Measurements from ENCODE around the gene EHD2.
A peak's percentile ranks its signal among the peaks of the same experiment; 100 is the strongest.
"Not testable (repeated sequence)": the region's sequence is repeated elsewhere in the genome, so short reads cannot be mapped to it uniquely, and the experiment has no call there.

The EHD2 gene

DNA sequence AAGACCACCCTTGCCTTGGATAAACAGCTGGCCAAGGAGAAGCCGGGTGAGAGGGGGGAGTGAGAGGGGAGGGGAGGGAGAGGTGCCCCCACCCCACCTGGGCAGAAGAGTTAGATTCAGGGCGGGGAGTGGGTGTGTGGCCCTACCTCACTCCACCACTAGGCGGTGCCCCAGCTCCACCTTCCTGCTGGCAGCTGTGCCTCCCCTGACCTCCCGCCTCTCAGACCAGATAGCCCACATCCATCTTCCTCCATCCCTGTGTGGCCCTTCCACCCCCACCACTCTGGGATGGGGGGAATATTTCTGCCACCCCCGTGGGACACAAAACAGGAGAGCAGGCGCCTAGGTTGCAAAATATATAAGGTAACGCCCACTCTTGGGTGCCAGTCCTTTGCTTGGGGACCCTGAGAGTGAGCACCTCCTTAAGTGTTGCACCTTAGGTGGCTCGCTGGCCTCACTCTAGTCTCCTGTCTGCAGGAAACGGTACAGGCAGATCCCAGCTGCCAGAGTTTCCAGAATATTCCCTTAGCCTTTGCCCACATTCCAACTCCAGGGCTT is 13.8 kb upstream of the EHD2 start:
- Mint-ChIP-seq H3K4me1 (no peaks in the 10 kb centered on the region), H3K4me3 (no peak overlapping the region), H3K27me3 (no peaks in the 10 kb centered on the region), H3K9me3 (no peaks in the 10 kb centered on the region), H3K36me3 (peaks cover 3% of the 10 kb centered on the region), H3K27ac (no peak overlapping the region)

DNA sequence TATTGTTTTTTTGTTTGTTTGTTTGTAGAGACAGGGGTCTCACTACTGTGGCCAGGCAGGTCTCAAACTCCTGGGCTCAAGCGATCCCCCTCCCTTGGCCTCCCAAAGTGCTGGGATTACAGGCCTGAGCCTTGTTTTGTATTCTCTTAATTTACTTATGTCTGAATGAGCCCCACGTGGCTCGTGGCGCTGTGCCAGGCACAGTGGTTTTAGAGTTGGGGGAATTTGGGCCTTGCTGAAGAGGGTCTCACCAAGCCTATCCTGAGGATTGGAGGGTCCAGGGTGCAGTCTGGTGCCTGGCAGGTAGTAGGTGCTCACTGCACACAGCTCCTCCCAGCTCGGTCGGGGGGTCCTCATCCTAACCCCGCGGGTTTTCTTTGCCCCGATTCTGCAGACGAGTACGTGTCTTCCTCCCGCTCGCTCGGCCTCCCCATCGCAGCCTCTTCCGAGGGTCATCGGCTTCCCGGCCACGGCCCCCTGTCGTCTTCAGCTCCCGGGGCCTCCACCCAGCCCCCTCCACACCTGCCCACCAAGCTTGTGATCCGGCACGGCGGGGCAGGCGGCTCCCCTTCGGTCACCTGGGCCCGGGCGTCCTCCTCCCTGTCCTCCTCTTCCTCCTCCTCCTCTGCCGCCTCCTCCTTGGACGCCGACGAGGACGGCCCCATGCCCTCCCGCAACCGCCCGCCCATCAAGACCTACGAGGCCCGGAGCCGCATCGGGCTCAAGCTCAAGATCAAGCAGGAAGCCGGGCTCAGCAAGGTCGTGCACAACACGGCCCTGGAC is 12.1 kb upstream of the EHD2 start:
- Mint-ChIP-seq H3K4me1 (no peaks in the 10 kb centered on the region), H3K27me3 (no peaks in the 10 kb centered on the region), H3K36me3 (peaks cover 3% of the 10 kb centered on the region), H3K9me3 (no peaks in the 10 kb centered on the region), H3K4me3 (no peak overlapping the region), H3K27ac (no peak overlapping the region)

DNA sequence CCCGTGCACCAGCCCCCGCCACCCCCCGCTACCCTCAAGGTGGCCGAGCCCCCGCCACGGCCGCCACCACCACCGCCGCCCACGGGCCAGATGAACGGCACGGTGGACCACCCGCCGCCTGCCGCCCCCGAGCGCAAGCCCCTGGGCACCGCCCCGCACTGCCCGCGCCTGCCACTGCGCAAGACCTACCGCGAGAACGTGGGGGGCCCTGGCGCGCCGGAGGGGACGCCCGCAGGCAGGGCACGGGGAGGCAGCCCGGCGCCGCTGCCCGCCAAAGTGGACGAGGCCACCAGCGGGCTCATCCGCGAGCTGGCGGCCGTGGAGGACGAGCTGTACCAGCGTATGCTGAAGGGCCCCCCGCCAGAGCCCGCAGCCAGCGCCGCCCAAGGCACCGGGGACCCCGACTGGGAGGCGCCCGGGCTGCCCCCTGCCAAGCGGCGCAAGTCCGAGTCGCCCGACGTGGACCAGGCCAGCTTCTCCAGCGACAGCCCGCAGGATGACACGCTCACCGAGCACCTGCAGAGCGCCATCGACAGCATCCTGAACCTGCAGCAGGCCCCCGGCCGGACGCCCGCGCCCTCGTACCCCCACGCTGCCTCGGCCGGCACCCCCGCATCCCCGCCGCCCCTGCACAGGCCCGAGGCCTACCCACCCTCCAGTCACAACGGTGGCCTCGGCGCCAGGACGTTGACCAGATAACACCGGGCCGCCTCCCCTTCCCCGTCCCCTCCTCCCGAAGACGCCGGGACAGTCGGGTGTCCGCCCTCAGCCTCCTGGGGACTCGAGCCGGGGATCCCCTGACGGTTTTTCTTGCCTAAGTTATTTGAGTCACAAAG is 11.3 kb upstream of the EHD2 start:
- H3K36me3 Mint-ChIP-seq: peaks cover 3% of the 10 kb centered on the region
- H3K9me3 Mint-ChIP-seq: no peaks in the 10 kb centered on the region
- no peak overlapping the region for H3K27ac Mint-ChIP-seq
- H3K4me3 Mint-ChIP-seq: no peak overlapping the region
- no peaks in the 10 kb centered on the region for H3K4me1 Mint-ChIP-seq
- H3K27me3 Mint-ChIP-seq: no peaks in the 10 kb centered on the region

DNA sequence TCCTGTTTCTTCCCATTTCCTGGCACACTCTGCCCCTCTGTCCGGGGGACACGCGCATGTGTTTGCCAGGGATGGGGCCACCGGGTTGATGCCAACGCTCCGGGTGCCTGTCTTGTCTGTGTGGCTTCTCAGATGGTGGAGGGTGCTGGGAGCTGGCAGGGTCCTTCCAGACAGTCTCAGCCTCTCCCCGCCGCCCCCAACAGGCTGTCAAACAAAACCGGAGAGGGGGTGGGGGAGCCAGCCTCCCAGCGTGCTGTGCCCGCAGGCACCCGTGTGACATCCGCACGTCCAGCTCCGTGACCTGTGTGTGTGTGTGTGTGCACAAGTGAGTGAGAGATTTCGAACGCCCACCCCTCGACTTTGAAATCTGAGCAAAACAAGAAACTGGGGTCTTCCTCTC is 10.6 kb upstream of the EHD2 start:
- Mint-ChIP-seq H3K36me3 (peaks cover 3% of the 10 kb centered on the region), H3K4me3 (no peak overlapping the region), H3K27me3 (no peaks in the 10 kb centered on the region), H3K27ac (no peak overlapping the region), H3K9me3 (no peaks in the 10 kb centered on the region), H3K4me1 (peaks cover 5% of the 10 kb centered on the region)

DNA sequence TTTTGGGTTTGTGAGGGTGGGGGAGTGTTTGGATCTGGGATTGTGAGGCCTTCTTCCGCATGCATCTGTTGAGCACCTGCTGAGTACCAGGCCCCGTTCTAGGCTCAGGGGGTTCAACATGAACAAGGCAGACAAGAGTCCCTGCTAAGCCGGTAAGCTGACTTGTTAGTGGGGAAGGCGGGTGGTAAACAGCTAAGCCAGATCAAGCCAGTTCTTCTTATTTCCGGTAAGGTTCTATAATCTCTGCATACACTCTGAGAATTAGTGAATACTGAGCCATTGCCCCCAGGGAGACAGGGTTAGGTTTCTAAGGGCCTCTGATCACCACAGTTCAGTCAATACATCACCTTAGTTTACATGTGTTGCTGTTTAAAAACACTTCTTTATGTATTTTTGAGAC is 9.9 kb upstream of the EHD2 start:
- Mint-ChIP-seq H3K36me3 (peaks cover 3% of the 10 kb centered on the region), H3K27me3 (no peaks in the 10 kb centered on the region), H3K4me1 (peaks cover 5% of the 10 kb centered on the region), H3K4me3 (no peak overlapping the region), H3K9me3 (no peaks in the 10 kb centered on the region), H3K27ac (no peak overlapping the region)

DNA sequence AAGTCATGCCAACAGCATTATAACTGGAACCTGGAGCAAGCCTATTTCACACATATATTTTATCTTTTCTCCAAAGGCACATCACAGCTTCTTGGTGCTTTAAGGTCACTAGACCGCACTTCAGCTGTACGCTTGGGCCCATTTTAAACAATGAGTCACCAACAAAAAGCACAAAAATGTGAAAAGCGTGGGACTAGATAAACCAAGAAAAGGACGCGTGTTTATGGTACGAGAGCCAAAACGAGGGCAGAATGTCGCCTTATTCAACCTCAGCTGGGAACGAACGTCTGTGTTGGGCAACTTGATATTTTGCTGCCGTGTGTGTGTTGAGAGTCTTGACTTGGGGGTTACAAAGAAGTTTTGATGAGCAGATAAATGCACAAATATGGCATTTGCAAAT is 9.2 kb upstream of the EHD2 start:
- no peaks in the 10 kb centered on the region for H3K9me3 Mint-ChIP-seq
- H3K27ac Mint-ChIP-seq: no peak overlapping the region
- no peaks in the 10 kb centered on the region for H3K27me3 Mint-ChIP-seq
- H3K4me3 Mint-ChIP-seq: no peak overlapping the region
- peaks cover 5% of the 10 kb centered on the region for H3K4me1 Mint-ChIP-seq
- peaks cover 3% of the 10 kb centered on the region for H3K36me3 Mint-ChIP-seq

DNA sequence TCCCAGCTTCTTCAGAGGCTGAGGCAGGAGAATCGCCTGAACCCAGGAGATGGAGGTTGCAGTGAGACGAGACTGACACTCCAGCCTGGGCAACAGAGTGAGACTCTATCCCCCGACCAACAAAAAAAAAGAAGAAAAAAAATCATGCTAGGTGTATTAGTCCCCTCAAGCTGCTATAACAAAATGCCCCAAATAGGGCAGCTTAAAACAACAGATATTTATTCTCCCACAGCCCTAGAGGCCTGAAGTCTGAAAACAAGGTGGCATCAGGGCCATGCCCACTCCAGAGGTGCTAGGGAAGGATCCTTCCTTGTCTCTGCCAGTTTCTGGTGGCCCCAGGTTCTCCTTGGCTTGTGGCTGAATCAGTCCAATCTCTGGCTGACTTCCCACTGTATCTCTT is 8.6 kb upstream of the EHD2 start:
- no peaks in the 10 kb centered on the region for H3K27me3 Mint-ChIP-seq
- H3K9me3 Mint-ChIP-seq: no peaks in the 10 kb centered on the region
- no peak overlapping the region for H3K4me3 Mint-ChIP-seq
- peaks cover 5% of the 10 kb centered on the region for H3K4me1 Mint-ChIP-seq
- peaks cover 3% of the 10 kb centered on the region for H3K36me3 Mint-ChIP-seq
- no peak overlapping the region for H3K27ac Mint-ChIP-seq

DNA sequence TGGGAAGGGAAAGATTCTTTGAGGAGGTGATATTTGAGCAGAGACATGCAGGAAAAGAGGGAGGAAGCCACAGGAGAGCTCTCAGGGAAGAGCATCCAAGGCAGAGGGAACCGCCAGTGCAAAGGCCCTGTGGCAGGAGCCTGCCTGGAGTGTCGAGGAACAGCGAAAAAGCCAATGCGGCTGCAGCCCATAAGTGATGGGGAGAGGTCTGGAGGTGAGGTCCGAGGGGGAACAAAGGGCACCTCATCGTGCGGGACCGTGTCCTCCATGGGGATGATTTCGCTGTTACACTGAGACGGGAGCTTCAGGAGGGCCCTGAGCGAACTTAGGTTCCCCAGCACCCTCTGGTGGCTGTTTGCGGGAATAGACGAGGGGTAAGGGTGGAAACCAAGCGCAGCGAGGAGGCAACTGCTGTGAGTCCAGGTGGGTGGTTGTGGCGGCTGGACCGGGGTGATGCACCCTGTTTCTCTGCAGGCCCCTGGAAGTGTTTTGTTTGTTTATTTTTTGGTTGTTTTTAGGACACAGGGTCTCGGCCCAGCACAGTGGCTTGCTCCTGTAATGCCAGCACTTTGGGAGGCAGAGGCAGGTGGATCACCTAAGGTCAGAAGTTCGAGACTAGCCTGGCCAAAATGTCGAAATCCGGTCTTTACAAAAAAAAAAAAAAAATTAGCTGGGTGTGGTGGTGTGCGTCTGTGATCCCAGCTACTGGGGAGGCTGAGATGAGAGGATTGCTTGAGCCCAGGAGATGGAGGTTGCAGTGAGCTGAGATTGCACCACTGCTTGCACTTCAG is 5.9 kb upstream of the EHD2 start:
- H3K4me1 Mint-ChIP-seq: peaks cover 5% of the 10 kb centered on the region
- H3K9me3 Mint-ChIP-seq: no peaks in the 10 kb centered on the region
- peak overlapping the region; percentile 19 for H3K4me3 Mint-ChIP-seq
- peak overlapping the region; percentile 41 for H3K27ac Mint-ChIP-seq
- H3K36me3 Mint-ChIP-seq: peaks cover 1% of the 10 kb centered on the region
- H3K27me3 Mint-ChIP-seq: peaks cover 9% of the 10 kb centered on the region

DNA sequence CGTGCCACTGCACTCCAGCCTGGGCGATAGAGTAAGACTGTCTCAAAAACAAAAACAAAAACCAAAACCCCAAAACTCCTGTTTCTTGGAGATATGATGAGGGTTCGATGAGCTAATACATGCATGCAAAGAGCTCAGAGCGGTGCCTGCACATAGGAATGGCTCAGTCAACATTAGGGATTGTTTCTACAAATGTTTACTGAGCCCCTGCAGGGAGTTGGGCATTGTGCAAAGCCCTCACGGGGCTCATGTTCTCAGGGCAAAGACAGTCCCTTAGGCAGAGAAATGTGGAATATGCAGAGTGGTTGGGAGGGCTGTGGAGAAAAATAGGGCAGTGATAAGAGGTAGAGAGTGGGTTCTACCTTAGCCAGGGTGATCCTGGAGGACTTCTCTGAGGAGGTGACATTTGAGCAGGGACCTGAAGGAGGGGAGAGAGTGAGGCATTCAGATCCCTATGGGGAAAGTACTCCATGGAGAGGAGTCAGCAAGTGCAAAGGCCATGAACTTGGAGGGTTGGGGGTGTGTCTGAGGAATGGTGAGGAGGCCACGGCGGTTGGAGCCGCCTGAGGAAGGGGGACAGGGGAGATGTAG is 1.5 kb upstream of the EHD2 start:
- no peak overlapping the region for H3K4me3 Mint-ChIP-seq
- H3K36me3 Mint-ChIP-seq: no peaks in the 10 kb centered on the region
- peaks cover 20% of the 10 kb centered on the region for H3K27me3 Mint-ChIP-seq
- H3K4me1 Mint-ChIP-seq: peaks cover 5% of the 10 kb centered on the region
- H3K27ac Mint-ChIP-seq: peak overlapping the region; percentile 31
- no peaks in the 10 kb centered on the region for H3K9me3 Mint-ChIP-seq

DNA sequence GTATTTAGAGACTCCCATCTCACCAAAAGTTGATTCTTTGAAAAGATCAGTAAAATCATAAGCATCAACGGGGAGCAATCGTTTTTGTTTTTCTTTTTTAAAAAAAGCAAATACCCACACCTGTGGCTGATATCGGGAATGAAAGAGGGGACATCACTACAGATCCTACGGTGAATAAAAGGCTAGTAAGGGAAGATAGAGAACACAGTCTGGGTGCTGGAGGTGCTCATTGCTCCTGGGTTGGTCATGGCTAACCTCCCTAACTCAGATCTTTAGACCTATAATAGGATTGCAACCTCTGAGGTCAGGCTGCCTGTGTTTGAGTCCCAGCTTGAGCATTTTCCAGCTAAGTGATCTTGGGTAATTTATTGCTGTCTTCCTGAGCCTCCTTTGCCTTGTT is 1.1 kb downstream of the EHD2 start:
- Mint-ChIP-seq H3K4me1 (no peaks in the 10 kb centered on the region), H3K9me3 (no peaks in the 10 kb centered on the region), H3K27ac (no peak overlapping the region), H3K27me3 (peaks cover 20% of the 10 kb centered on the region), H3K4me3 (no peak overlapping the region), H3K36me3 (no peaks in the 10 kb centered on the region)

DNA sequence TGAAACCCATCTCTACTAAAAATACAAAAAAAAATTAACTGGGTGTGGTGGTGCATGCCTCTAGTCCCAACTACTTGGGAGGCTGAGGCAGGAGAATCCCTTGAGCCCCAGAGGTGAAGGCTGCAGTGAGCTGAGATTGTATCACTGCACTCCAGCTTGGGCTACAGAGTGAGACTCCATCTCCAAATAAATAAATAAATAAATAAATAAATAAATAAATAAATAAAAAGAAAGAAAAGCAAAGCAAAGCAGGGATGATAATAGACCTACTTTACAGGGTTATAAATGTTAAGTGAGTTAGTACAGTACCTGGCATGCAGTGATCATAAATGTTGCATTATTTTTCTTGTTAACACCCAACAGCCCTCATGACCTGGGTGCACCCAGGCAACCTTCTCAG is 1.6 kb downstream of the EHD2 start:
- not testable (repeated sequence) for H3K9me3 Mint-ChIP-seq, H3K4me1 Mint-ChIP-seq, H3K27ac Mint-ChIP-seq, H3K4me3 Mint-ChIP-seq, H3K36me3 Mint-ChIP-seq
- H3K27me3 Mint-ChIP-seq: peaks cover 20% of the 10 kb centered on the region

DNA sequence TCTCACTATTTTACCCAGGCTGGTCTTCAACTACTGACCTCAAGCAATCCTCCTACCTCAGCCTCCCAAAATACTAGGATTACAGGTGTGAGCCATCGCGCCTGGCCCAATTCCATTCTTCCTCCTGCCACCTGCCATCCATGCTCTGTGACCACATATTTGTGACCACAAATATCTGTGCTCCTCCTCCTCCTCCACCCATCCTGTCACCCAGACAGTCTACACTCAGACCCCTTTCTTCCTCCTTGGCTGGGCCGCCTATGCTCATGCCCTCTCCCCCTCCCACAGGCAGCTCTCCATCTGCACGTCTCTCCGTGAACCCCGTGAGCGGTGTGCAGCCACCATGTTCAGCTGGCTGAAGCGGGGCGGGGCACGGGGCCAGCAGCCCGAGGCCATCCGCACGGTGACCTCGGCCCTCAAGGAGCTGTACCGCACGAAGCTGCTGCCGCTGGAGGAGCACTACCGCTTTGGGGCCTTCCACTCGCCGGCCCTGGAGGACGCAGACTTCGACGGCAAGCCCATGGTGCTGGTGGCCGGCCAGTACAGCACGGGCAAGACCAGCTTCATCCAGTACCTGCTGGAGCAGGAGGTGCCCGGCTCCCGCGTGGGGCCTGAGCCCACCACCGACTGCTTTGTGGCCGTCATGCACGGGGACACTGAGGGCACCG is 3.2 kb downstream of the EHD2 start:
- H3K27ac Mint-ChIP-seq: peak overlapping the region; percentile 37
- peaks cover 20% of the 10 kb centered on the region for H3K27me3 Mint-ChIP-seq
- no peak overlapping the region for H3K4me3 Mint-ChIP-seq
- H3K36me3 Mint-ChIP-seq: no peaks in the 10 kb centered on the region
- H3K4me1 Mint-ChIP-seq: no peaks in the 10 kb centered on the region
- no peaks in the 10 kb centered on the region for H3K9me3 Mint-ChIP-seq

DNA sequence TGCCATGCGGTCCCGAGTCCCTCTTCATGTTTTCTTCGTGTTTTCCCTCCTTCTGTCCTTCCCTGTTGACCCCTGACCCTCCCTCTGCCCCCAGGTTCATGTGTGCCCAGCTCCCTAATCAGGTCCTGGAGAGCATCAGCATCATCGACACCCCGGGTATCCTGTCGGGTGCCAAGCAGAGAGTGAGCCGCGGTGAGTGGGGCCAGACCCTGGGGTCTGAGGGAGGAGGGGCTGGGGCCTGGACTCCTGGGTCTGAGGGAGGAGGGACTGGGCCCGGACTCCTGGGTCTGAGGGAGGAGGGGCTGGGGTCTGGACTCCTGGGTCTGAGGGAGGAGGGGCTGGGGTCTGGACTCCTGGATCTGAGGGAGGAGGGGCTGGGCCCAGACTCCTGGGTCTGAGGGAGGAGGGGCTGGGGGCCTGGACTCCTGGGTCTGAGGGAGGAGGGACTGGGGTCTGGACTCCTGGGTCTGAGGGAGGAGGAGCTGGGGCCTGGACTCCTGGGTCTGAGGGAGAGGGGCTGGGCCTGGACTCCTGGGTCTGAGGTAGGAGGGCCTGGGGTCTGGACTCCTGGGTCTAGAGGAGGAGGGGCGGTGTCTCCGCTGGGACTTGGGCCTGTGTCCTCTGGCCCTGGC is 5.3 kb downstream of the EHD2 start:
- not testable (repeated sequence) for H3K4me1 Mint-ChIP-seq, H3K36me3 Mint-ChIP-seq, H3K27ac Mint-ChIP-seq, H3K4me3 Mint-ChIP-seq, H3K9me3 Mint-ChIP-seq
- H3K27me3 Mint-ChIP-seq: peaks cover 12% of the 10 kb centered on the region

DNA sequence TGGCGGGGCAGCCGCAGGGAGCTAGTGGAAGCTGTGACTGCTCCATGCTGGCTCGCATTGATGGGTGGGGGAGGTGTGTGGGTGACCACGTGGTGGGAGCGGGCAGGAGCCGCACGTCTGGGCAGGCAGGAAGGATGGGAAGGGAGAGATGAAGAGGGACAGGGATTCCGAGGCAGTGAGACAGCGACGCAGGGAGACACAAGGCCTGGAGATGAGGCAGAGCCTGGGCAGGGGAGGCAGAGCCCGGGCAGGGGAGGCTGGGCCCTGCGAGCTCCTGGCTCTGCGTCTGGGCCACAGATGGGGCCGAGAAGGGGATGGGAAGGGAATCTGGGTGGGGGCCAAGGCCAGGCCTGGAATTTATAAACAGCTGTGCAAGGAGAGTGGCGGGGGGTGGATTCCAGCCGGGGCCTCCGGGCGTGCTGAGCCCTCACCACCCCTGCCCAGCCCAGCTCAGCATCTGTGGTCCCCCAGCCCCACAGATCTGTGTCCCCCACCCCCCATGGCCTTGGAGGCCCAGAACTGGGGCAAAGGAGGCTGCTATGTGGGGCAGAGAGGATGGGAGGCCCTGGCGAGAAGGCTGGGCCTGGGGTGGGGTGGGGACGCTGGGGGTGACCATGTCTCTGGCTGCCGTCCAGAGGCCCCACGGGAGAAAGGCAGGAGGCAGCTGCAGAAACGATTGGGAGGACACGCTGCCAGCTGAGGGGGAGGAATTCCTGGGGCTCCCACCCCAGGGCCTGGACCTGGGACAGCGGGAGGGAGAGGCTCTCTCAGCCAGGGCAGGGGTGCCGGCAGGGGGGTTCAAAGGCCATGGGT is 6.0 kb downstream of the EHD2 start:
- no peaks in the 10 kb centered on the region for H3K9me3 Mint-ChIP-seq
- no peaks in the 10 kb centered on the region for H3K4me1 Mint-ChIP-seq
- H3K27ac Mint-ChIP-seq: no peak overlapping the region
- H3K4me3 Mint-ChIP-seq: no peak overlapping the region
- H3K36me3 Mint-ChIP-seq: no peaks in the 10 kb centered on the region
- peaks cover 5% of the 10 kb centered on the region for H3K27me3 Mint-ChIP-seq

All from activated naive CD4-positive, alpha-beta T cell treated with anti-CD3 and anti-CD28 coated beads, Interleukin-2, amount 50 U/mL, for 24 hours (primary cell).